Prostate gland (tissue), 2 donors: ENCODE results near the gene TGFB2.

ENCODE experiments used
- CTCF ChIP-seq, 4 experiments: fragments of 200-600 bp in 2 of 4; fragments of 450-650 bp in 2 of 4; sonication (generic) in 2 of 4; IDR thresholded peaks; 1 replicate in 3 of 4; 2 replicates in 1 of 4; pipeline ENCODE4 v1.5.1; 2016 to 2019; ENCODE audit warnings: antibody characterized with exemption in 4 of 4, mild to moderate bottlenecking in 2 of 4, moderate library complexity in 2 of 4
- POLR2A ChIP-seq: fragments of 450-650 bp; IDR thresholded peaks from one replicate; pipeline ENCODE4 v1.6.1; 2016; ENCODE audit warnings: antibody characterized with exemption, mild to moderate bottlenecking
- POLR2AphosphoS5 ChIP-seq: sonication (generic); formaldehyde crosslinking; IDR thresholded peaks from one replicate; pipeline ENCODE4 v1.6.1; 2017; ENCODE audit warnings: antibody characterized with exemption

- no peak for TF ChIP-seq POLR2A
- TF ChIP-seq CTCF (IDR thresholded peaks at IDR 0.05), result no peak
- TF ChIP-seq POLR2AphosphoS5, result no peak
Measured at GRCh38 chr1:218357893-218358232, 12.7 kb downstream of the TGFB2 start.
